ENCODE data around the gene BIVM. TPM values are rescaled to one million over a fixed set of nuclear protein-coding genes. Genes with fewer than 3 reads are reported as not detected.

BIVM gene
- polyA plus RNA-seq, 1 donor (not counting 4 experiments of a cell fraction or from before 2014, with no cell fraction given), result 20.7 TPM

DNA sequence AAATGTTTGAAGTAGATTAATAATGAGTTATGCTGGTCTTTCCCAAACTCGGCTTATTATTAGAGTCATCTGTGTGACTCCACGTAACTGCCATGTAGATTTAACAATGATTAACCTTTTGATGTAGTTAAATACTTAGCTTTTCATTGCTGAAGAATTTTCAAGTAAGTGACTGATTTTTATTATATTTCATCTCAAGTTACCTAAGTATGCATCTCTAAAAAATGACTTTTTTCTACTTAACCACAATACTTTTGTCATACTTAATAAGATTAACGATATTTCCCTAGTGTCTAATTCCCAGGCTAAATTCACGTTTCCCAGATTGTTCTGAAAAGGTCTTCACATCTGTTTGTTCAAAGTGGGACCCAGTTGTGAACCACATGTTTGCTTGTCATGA is 17.8 kb downstream of the BIVM start:
- FAIRE-seq, result no peak
- Histone ChIP-seq H3K36me3 (ENCODE audit: control insufficient read depth in 2 of 2, extremely low read depth in 1 of 2, insufficient read depth in 2 of 2, low read length in 2 of 2) (peaks cover 3% of the 10 kb centered on the region in 2 experiments), H3K27me3 (ENCODE audit: control insufficient read depth, extremely low read depth, insufficient read depth, low read length) (no peaks in the 10 kb centered on the region), H3K4me2 (ENCODE audit: control insufficient read depth, extremely low read depth, insufficient read depth, low read depth, low read length) (no peak overlapping the region), H3K4me3 (ENCODE audit: control insufficient read depth in 2 of 3, extremely low read depth in 1 of 3, insufficient read depth in 2 of 3, low read depth in 1 of 3, low read length in 3 of 3) (no peak overlapping the region), H3K9ac (ENCODE audit: control insufficient read depth, extremely low read depth, insufficient read depth, low read length) (no peak overlapping the region), H2AFZ (ENCODE audit: control insufficient read depth, low read length) (no peak overlapping the region), H4K20me1 (ENCODE audit: control insufficient read depth, extremely low read depth, insufficient read depth, low read length) (no peaks in the 10 kb centered on the region), H3K4me1 (ENCODE audit: control insufficient read depth, extremely low read depth, insufficient read depth, low read length) (peaks cover 6% of the 10 kb centered on the region), H3K27ac (ENCODE audit: control insufficient read depth, insufficient read depth, low read length) (no peak overlapping the region), H3K9me1 (ENCODE audit: control insufficient read depth, extremely low read depth, insufficient read depth, low read length) (no peaks in the 10 kb centered on the region), H3K9me3 (ENCODE audit: control insufficient read depth, low read depth, low read length) (no peaks in the 10 kb centered on the region), H3K79me2 (ENCODE audit: control insufficient read depth, insufficient read depth, low read length) (peaks cover 33% of the 10 kb centered on the region)
- DNase-seq (ENCODE audit: low read depth, low spot score), result no peak
- no peak for TF ChIP-seq EZH2 (IDR thresholded peaks at IDR 0.05; ENCODE audit: low read length)
- TF ChIP-seq, protein P1, sequence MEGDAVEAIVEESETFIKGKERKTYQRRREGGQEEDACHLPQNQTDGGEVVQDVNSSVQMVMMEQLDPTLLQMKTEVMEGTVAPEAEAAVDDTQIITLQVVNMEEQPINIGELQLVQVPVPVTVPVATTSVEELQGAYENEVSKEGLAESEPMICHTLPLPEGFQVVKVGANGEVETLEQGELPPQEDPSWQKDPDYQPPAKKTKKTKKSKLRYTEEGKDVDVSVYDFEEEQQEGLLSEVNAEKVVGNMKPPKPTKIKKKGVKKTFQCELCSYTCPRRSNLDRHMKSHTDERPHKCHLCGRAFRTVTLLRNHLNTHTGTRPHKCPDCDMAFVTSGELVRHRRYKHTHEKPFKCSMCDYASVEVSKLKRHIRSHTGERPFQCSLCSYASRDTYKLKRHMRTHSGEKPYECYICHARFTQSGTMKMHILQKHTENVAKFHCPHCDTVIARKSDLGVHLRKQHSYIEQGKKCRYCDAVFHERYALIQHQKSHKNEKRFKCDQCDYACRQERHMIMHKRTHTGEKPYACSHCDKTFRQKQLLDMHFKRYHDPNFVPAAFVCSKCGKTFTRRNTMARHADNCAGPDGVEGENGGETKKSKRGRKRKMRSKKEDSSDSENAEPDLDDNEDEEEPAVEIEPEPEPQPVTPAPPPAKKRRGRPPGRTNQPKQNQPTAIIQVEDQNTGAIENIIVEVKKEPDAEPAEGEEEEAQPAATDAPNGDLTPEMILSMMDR (optimal IDR thresholded peaks at IDR 0.05 in 1 of 3, IDR thresholded peaks at IDR 0.05 in 1 of 3, conservative IDR thresholded peaks at IDR 0.05 in 1 of 3; ENCODE audit: extremely low read depth in 1 of 3, insufficient read depth in 2 of 3, low read length in 3 of 3), result no peak
- dilution Hi-C loops (cut with MboI; ENCODE audit: extremely low pct_ligation_motif_present, low sequenced_read_pairs), result no loop called here

DNA sequence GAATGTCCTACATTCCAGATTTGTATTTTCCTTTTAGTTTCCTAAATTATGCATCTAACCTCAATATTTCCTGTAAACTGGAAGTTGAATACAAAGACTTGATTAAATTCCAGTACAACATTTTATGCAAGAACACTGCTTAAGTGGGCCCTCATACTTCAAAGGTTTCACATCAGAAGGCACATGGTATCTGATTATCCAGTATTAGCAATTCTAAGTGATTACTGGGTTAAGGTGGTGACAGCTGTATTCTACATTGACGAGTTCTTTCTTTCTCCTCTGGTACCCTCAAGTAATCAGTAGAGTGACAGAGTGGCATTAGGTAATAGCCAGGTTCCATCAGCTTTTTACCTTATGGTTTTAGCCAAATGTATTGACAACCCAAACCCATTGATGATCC is 18.3 kb downstream of the BIVM start:
- H4K20me1 ChIP-seq (ENCODE audit: control insufficient read depth, extremely low read depth, insufficient read depth, low read length), result no peaks in the 10 kb centered on the region
- H2AFZ ChIP-seq (ENCODE audit: control insufficient read depth, low read length), result no peak overlapping the region
- H3K36me3 ChIP-seq (ENCODE audit: control insufficient read depth in 2 of 2, extremely low read depth in 1 of 2, insufficient read depth in 2 of 2, low read length in 2 of 2), result peaks cover 3 to 5% of the 10 kb centered on the region in 2 experiments
- H3K27ac ChIP-seq (ENCODE audit: control insufficient read depth, insufficient read depth, low read length), result no peak overlapping the region
- no peaks in the 10 kb centered on the region for H3K9me3 ChIP-seq (ENCODE audit: control insufficient read depth, low read depth, low read length)
- peaks cover 28% of the 10 kb centered on the region for H3K79me2 ChIP-seq (ENCODE audit: control insufficient read depth, insufficient read depth, low read length)
- H3K4me2 ChIP-seq (ENCODE audit: control insufficient read depth, extremely low read depth, insufficient read depth, low read depth, low read length), result no peak overlapping the region
- no peak for DNase-seq (ENCODE audit: low read depth, low spot score)
- H3K9ac ChIP-seq (ENCODE audit: control insufficient read depth, extremely low read depth, insufficient read depth, low read length), result no peak overlapping the region
- no peak for FAIRE-seq
- H3K9me1 ChIP-seq (ENCODE audit: control insufficient read depth, extremely low read depth, insufficient read depth, low read length), result no peaks in the 10 kb centered on the region
- dilution Hi-C loops (cut with MboI; ENCODE audit: extremely low pct_ligation_motif_present, low sequenced_read_pairs), result no loop called here
- no peak overlapping the region for H3K4me3 ChIP-seq (ENCODE audit: control insufficient read depth in 2 of 3, extremely low read depth in 1 of 3, insufficient read depth in 2 of 3, low read depth in 1 of 3, low read length in 3 of 3)
- TF ChIP-seq, protein P1 (optimal IDR thresholded peaks at IDR 0.05 in 1 of 3, IDR thresholded peaks at IDR 0.05 in 1 of 3, conservative IDR thresholded peaks at IDR 0.05 in 1 of 3; ENCODE audit: extremely low read depth in 1 of 3, insufficient read depth in 2 of 3, low read length in 3 of 3), result no peak
- TF ChIP-seq EZH2 (IDR thresholded peaks at IDR 0.05; ENCODE audit: low read length), result no peak
- peaks cover 6% of the 10 kb centered on the region for H3K4me1 ChIP-seq (ENCODE audit: control insufficient read depth, extremely low read depth, insufficient read depth, low read length)
- no peaks in the 10 kb centered on the region for H3K27me3 ChIP-seq (ENCODE audit: control insufficient read depth, extremely low read depth, insufficient read depth, low read length)
